ENCODE measurements around the gene GSC.

- TF ChIP-seq EZH2phosphoT487 (IDR thresholded peaks at IDR 0.05; ENCODE audit: borderline replicate concordance, low read length), result no peak
- no peak for TF ChIP-seq CTCF (conservative IDR thresholded peaks at IDR 0.05; ENCODE audit: low read depth, low read length)
These were observed 7.9 kb downstream of the GSC start for GRCh38 chr14:94761997-94762377.

Measured in PC-3 (cell line).